HG03280 (cell line): ENCODE data around the gene ADGRD1.
"Not testable (repeated sequence)": the region's sequence is repeated elsewhere in the genome, so short reads cannot be mapped to it uniquely, and the experiment has no call there.

Experiments
- ATAC-seq: cut with Tn5 transposase; IDR thresholded peaks from one replicate; pipeline ENCODE4 v1.9.1; 2021; ENCODE audit warnings: mild to moderate bottlenecking, moderate library complexity; ENCODE audit not compliant: unreplicated experiment

Gene ADGRD1

GRCh38 chr12:130953771-130954543 is at the start of gene ADGRD1:
Gene ADGRD1, plus strand, starts transcription at chr12:130953907. Its CDS starts 559 bp downstream, at chr12:130954466.
- ATAC-seq = no peak

- no peak for ATAC-seq
These were observed 49.6 kb upstream of the ADGRD1 start for GRCh38 chr12:130904064-130904463.

GRCh38 chr12:130904936-130905455 is 48.7 kb upstream of the ADGRD1 start:
- not testable (repeated sequence) for ATAC-seq

- no peak for ATAC-seq
These were observed 44.6 kb upstream of the ADGRD1 start for GRCh38 chr12:130909111-130909510.

GRCh38 chr12:130911193-130911592 is 42.5 kb upstream of the ADGRD1 start:
- ATAC-seq = no peak

GRCh38 chr12:130911933-130912332 is 41.8 kb upstream of the ADGRD1 start:
- ATAC-seq = no peak

GRCh38 chr12:130916241-130916911 is 37.3 kb upstream of the ADGRD1 start:
- no peak for ATAC-seq

- no peak for ATAC-seq
These were observed 36.1 kb upstream of the ADGRD1 start for GRCh38 chr12:130917607-130918006.

- no peak for ATAC-seq
These were observed 34.6 kb upstream of the ADGRD1 start for GRCh38 chr12:130919086-130919485.

GRCh38 chr12:130920119-130920703 is 33.5 kb upstream of the ADGRD1 start:
- no peak for ATAC-seq

GRCh38 chr12:130920723-130921381 is 32.9 kb upstream of the ADGRD1 start:
- no peak for ATAC-seq

GRCh38 chr12:130922511-130922953 is 31.2 kb upstream of the ADGRD1 start:
- no peak for ATAC-seq

- ATAC-seq = no peak
These were observed 28.6 kb upstream of the ADGRD1 start for GRCh38 chr12:130924966-130925665.

GRCh38 chr12:130925666-130926015 is 28.1 kb upstream of the ADGRD1 start:
- ATAC-seq = no peak

GRCh38 chr12:130929363-130929762 is 24.3 kb upstream of the ADGRD1 start:
- ATAC-seq = no peak

- no peak for ATAC-seq
These were observed 21.4 kb upstream of the ADGRD1 start for GRCh38 chr12:130932061-130932930.

- ATAC-seq = no peak
These were observed 20.3 kb upstream of the ADGRD1 start for GRCh38 chr12:130933269-130933995.

- ATAC-seq = no peak
These were observed 19.0 kb upstream of the ADGRD1 start for GRCh38 chr12:130934753-130935152.

- no peak for ATAC-seq
These were observed 17.1 kb upstream of the ADGRD1 start for GRCh38 chr12:130936561-130936960.
